Osteoblast (primary cell): ENCODE results near the gene PLXNA4. TPM values are rescaled to one million over a fixed set of nuclear protein-coding genes. Genes with fewer than 3 reads are reported as not detected.

ENCODE experiments used
- DNase-seq: peaks from one replicate; pipeline ENCODE4 v3.0.0; 2011; ENCODE audit warnings: low spot score, mixed read lengths; ENCODE audit not compliant: insufficient read length; ENCODE audit errors: missing footprints
- H2AFZ ChIP-seq: 2 replicates; pipeline ENCODE4 v1.6.0; 2011; ENCODE audit warnings: mild to moderate bottlenecking, low read length
- H3K27ac ChIP-seq: 2 replicates; pipeline ENCODE4 v1.5.1; 2011; ENCODE audit warnings: mild to moderate bottlenecking, low read depth, low read length, moderate library complexity
- H3K27me3 ChIP-seq: 2 replicates; pipeline ENCODE4 v1.6.0; 2012; ENCODE audit warnings: mild to moderate bottlenecking, control low read depth, inconsistent platforms, low read length, moderate library complexity; ENCODE audit not compliant: insufficient read depth
- H3K36me3 ChIP-seq: 2 replicates; pipeline ENCODE4 v1.5.1; 2011; ENCODE audit warnings: mild to moderate bottlenecking, low read length, control low read depth, moderate library complexity; ENCODE audit not compliant: insufficient read depth
- H3K4me1 ChIP-seq: 2 replicates; pipeline ENCODE4 v1.5.1; 2011; ENCODE audit warnings: mild to moderate bottlenecking, low read length, control low read depth, moderate library complexity; ENCODE audit not compliant: insufficient read depth
- H3K4me2 ChIP-seq: 2 replicates; pipeline ENCODE4 v1.6.0; 2011; ENCODE audit warnings: mild to moderate bottlenecking, low read length; ENCODE audit not compliant: insufficient read depth
- H3K4me3 ChIP-seq: fragments of 200-600 bp; sonication (generic); 3 replicates; pipeline ENCODE4 v1.5.1; 2012; ENCODE audit warnings: mild to moderate bottlenecking, low read length, inconsistent platforms; ENCODE audit not compliant: insufficient read depth
- H3K79me2 ChIP-seq: 2 replicates; pipeline ENCODE4 v1.6.0; 2012; ENCODE audit warnings: mild to moderate bottlenecking, low read length, control low read depth, inconsistent platforms; ENCODE audit not compliant: insufficient read depth
- H3K9me3 ChIP-seq: 2 replicates; pipeline ENCODE4 v1.5.1; 2011; ENCODE audit warnings: low read depth, low read length, control low read depth
- H4K20me1 ChIP-seq: 2 replicates; pipeline ENCODE4 v1.6.0; 2012; ENCODE audit warnings: mild to moderate bottlenecking, low read length, control low read depth; ENCODE audit not compliant: insufficient read depth
- total RNA-seq: library from RNA; depleted of rRNA; stranded (reverse); fragments of >200 nt; gene quantifications from 2 replicates; pipeline ENCODE4 v1.2.3, GENCODE V29; 2012
- TF ChIP-seq, protein P1 (sequence below): IDR thresholded peaks from 2 replicates; pipeline ENCODE4 v1.5.1; 2011; ENCODE audit warnings: mild to moderate bottlenecking, low read depth, low read length, moderate library complexity; ENCODE audit errors: extremely low read depth

Gene PLXNA4
- total RNA-seq, 1 donor: 4.3 TPM

DNA sequence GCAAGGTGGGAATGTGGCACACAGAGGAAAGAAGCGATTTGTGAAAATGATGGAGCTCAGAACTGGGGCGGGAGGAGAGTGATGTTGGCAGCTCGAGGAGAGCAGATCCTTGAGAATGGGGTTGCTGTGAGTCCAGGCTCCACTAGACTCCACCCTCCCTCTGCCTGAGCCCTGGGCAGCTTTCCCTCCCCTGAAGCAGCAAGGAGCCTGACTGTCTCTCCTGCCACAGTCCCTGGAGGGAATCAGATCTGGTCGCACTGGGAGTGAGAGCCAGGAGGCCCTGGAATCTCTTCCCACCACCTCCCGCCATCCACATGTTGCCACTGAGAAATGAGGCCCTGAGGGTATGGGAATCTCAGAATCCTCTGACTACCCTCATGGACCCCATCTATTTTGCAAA is 362.7 kb downstream of the PLXNA4 start:
- Histone ChIP-seq H3K9me3 (no peaks in the 10 kb centered on the region), H4K20me1 (no peaks in the 10 kb centered on the region), H3K27me3 (no peaks in the 10 kb centered on the region), H3K4me3 (no peak overlapping the region), H3K79me2 (no peaks in the 10 kb centered on the region), H3K27ac (no peak overlapping the region), H2AFZ (no peak overlapping the region), H3K4me1 (no peaks in the 10 kb centered on the region), H3K4me2 (no peak overlapping the region), H3K36me3 (no peaks in the 10 kb centered on the region)
- no peak for DNase-seq
- TF ChIP-seq, protein P1, sequence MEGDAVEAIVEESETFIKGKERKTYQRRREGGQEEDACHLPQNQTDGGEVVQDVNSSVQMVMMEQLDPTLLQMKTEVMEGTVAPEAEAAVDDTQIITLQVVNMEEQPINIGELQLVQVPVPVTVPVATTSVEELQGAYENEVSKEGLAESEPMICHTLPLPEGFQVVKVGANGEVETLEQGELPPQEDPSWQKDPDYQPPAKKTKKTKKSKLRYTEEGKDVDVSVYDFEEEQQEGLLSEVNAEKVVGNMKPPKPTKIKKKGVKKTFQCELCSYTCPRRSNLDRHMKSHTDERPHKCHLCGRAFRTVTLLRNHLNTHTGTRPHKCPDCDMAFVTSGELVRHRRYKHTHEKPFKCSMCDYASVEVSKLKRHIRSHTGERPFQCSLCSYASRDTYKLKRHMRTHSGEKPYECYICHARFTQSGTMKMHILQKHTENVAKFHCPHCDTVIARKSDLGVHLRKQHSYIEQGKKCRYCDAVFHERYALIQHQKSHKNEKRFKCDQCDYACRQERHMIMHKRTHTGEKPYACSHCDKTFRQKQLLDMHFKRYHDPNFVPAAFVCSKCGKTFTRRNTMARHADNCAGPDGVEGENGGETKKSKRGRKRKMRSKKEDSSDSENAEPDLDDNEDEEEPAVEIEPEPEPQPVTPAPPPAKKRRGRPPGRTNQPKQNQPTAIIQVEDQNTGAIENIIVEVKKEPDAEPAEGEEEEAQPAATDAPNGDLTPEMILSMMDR: no peak

DNA sequence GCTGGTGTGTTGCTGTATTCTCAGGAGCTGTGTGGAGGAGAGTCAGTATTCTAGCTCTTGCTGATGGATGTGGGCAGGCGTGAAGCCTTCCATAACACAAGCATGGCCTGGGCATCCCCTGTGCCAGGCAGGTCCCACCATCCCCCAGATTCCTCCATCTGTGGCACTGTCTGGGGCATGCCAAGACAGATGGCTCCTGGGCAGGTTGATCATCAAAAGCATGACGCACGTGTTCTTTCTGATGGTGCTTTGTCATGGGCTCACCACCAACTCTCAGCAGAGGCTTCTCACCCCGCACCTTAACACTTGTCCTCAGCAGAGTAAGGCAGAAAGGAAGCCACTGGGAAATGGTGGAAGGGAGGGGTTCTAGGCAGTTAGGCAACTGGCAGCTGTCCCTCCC is 364.3 kb downstream of the PLXNA4 start:
- Histone ChIP-seq H3K27ac (no peak overlapping the region), H3K27me3 (no peaks in the 10 kb centered on the region), H3K4me2 (no peak overlapping the region), H3K36me3 (no peaks in the 10 kb centered on the region), H3K4me1 (no peaks in the 10 kb centered on the region), H3K79me2 (no peaks in the 10 kb centered on the region), H4K20me1 (no peaks in the 10 kb centered on the region), H3K4me3 (no peak overlapping the region), H2AFZ (no peak overlapping the region), H3K9me3 (no peaks in the 10 kb centered on the region)
- no peak for DNase-seq
- TF ChIP-seq, protein P1: no peak

DNA sequence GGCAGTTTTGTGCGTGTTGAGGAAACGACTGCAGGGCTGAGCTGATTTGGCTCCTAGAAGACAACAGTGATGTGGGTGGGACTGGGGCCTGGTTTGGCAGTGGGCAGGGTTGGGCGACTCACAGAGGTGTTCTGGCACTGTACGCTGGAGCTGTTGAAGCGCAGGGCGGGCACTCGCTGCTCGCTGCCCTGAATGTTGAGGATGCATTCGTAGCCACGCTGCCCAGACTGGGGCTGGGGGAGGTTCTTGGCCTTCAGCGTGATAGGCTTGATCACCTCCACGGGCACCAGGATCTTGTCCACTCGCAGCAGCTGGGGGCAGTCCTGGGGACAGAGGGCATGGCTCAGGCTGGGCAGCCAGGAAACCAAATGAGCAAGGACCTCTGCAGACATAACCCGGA is 365.4 kb downstream of the PLXNA4 start:
- DNase-seq: no peak
- no peak overlapping the region for H2AFZ ChIP-seq
- no peaks in the 10 kb centered on the region for H3K4me1 ChIP-seq
- H3K36me3 ChIP-seq: no peaks in the 10 kb centered on the region
- no peaks in the 10 kb centered on the region for H3K9me3 ChIP-seq
- TF ChIP-seq, protein P1: no peak
- no peaks in the 10 kb centered on the region for H3K79me2 ChIP-seq
- H3K27me3 ChIP-seq: no peaks in the 10 kb centered on the region
- no peak overlapping the region for H3K27ac ChIP-seq
- no peak overlapping the region for H3K4me2 ChIP-seq
- H3K4me3 ChIP-seq: no peak overlapping the region
- H4K20me1 ChIP-seq: no peaks in the 10 kb centered on the region

DNA sequence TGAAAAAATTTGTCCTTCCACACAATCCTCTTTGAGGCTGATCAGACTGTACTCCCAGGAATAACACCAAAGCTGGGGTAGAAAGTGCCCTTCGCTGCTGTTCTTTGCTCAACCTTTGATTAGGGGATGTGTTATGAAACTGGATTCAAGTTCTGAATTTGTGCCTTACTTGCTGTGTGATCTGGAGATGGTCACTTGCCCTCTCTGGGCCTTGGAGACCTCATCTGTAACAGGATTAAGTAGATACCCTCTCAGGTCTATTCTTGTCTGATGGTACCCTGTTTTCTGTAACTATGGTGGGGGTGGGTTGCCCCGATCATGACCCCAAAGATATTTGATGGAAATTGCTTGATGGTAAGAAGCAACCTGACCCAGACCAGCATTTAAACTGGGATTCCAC is 368.5 kb downstream of the PLXNA4 start:
- H3K4me2 ChIP-seq: no peak overlapping the region
- no peak overlapping the region for H3K27ac ChIP-seq
- H4K20me1 ChIP-seq: no peaks in the 10 kb centered on the region
- TF ChIP-seq, protein P1: no peak
- DNase-seq: no peak
- no peaks in the 10 kb centered on the region for H3K36me3 ChIP-seq
- H3K79me2 ChIP-seq: no peaks in the 10 kb centered on the region
- no peaks in the 10 kb centered on the region for H3K9me3 ChIP-seq
- no peak overlapping the region for H2AFZ ChIP-seq
- H3K4me3 ChIP-seq: no peak overlapping the region
- no peaks in the 10 kb centered on the region for H3K27me3 ChIP-seq
- no peaks in the 10 kb centered on the region for H3K4me1 ChIP-seq
